Lower lobe of right lung (tissue), 2 donors: ENCODE data around the gene NTN3. TPM values are rescaled to one million over a fixed set of nuclear protein-coding genes. Genes with fewer than 3 reads are reported as not detected.

Experiments
- ATAC-seq, 2 donors: fragments of 200-7000 bp; cut with Tn5 transposase; one replicate each; pipeline ENCODE4 v1.9.1; 2020 to 2022; ENCODE audit warnings: mild to moderate bottlenecking in 2 of 2, moderate library complexity in 2 of 2
- DNase-seq: peaks from one replicate; pipeline ENCODE4 v3.0.0-alpha.2; 2020
- H3K27ac ChIP-seq: fragments of 200-600 bp; one replicate; pipeline ENCODE4 v1.8.0; 2022
- H3K27me3 ChIP-seq: fragments of 200-600 bp; one replicate; pipeline ENCODE4 v1.8.0; 2022; ENCODE audit warnings: low read depth
- H3K36me3 ChIP-seq: fragments of 200-600 bp; one replicate; pipeline ENCODE4 v1.8.0; 2022; ENCODE audit warnings: mild to moderate bottlenecking
- H3K4me1 ChIP-seq: fragments of 200-600 bp; one replicate; pipeline ENCODE4 v1.8.0; 2022
- H3K4me3 ChIP-seq: fragments of 200-600 bp; one replicate; pipeline ENCODE4 v1.8.0; 2022; ENCODE audit warnings: mild to moderate bottlenecking
- H3K9me3 ChIP-seq: fragments of 200-600 bp; one replicate; pipeline ENCODE4 v1.8.0; 2022
- intact Hi-C: fragments of 100-400 bp; cut with DNase I; formaldehyde crosslinking; loops from one replicate; pipeline ENCODE4 v1.11.0; 2022
- total RNA-seq: library from RNA; stranded (reverse); fragmentation: NEBNext Ultra II Directional; extraction: Animal tissue kit (Norgen Biotek cat#: 25700); gene quantifications from one replicate; pipeline ENCODE4 v1.2.1, GENCODE V29; 2021
- TF ChIP-seq, protein P1 (sequence below): fragments of 200-600 bp; IDR thresholded peaks from one replicate; pipeline ENCODE4 v1.8.0; 2022; ENCODE audit warnings: antibody characterized with exemption, mild to moderate bottlenecking
- donor health status: DM: no; HTN: yes; CAD: no; lungs with severe emphysema.

NTN3 gene
- total RNA-seq, 1 donor from 2014 or later = 0.24 TPM

- ATAC-seq = peak in 1 of 2 donors; percentile 1
- peaks cover 10% of the 10 kb centered on the region for H3K36me3 ChIP-seq
- H3K9me3 ChIP-seq = no peaks in the 10 kb centered on the region
- H3K4me1 ChIP-seq = peaks cover 71% of the 10 kb centered on the region
- intact Hi-C loops = no loop called here
- peak overlapping the region; percentile 98 for H3K27ac ChIP-seq
- no peaks in the 10 kb centered on the region for H3K27me3 ChIP-seq
- TF ChIP-seq, protein P1, sequence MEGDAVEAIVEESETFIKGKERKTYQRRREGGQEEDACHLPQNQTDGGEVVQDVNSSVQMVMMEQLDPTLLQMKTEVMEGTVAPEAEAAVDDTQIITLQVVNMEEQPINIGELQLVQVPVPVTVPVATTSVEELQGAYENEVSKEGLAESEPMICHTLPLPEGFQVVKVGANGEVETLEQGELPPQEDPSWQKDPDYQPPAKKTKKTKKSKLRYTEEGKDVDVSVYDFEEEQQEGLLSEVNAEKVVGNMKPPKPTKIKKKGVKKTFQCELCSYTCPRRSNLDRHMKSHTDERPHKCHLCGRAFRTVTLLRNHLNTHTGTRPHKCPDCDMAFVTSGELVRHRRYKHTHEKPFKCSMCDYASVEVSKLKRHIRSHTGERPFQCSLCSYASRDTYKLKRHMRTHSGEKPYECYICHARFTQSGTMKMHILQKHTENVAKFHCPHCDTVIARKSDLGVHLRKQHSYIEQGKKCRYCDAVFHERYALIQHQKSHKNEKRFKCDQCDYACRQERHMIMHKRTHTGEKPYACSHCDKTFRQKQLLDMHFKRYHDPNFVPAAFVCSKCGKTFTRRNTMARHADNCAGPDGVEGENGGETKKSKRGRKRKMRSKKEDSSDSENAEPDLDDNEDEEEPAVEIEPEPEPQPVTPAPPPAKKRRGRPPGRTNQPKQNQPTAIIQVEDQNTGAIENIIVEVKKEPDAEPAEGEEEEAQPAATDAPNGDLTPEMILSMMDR = no peak
- DNase-seq = no peak
- peak overlapping the region; percentile 85 for H3K4me3 ChIP-seq
These were observed 44.2 kb downstream of the NTN3 start for GRCh38 chr16:2515180-2515851.

- peak overlapping the region; percentile 85 for H3K4me3 ChIP-seq
- peaks cover 16% of the 10 kb centered on the region for H3K36me3 ChIP-seq
- intact Hi-C loops = no loop called here
- ATAC-seq (no peak), DNase-seq (peak; percentile 71)
- H3K4me1 ChIP-seq = peaks cover 75% of the 10 kb centered on the region
- TF ChIP-seq, protein P1 = no peak
- peak overlapping the region; percentile 98 for H3K27ac ChIP-seq
- H3K9me3 ChIP-seq = no peaks in the 10 kb centered on the region
- H3K27me3 ChIP-seq = no peaks in the 10 kb centered on the region
These were observed 45.5 kb downstream of the NTN3 start for GRCh38 chr16:2516391-2517240.

- peaks cover 26% of the 10 kb centered on the region for H3K36me3 ChIP-seq
- DNase-seq (no peak), ATAC-seq (no peak)
- TF ChIP-seq, protein P1 = no peak
- H3K4me3 ChIP-seq = peak overlapping the region; percentile 17
- peaks cover 62% of the 10 kb centered on the region for H3K4me1 ChIP-seq
- peak overlapping the region; percentile 81 for H3K27ac ChIP-seq
- intact Hi-C loops = no loop called here
- H3K27me3 ChIP-seq = no peaks in the 10 kb centered on the region
- no peaks in the 10 kb centered on the region for H3K9me3 ChIP-seq
These were observed 47.0 kb downstream of the NTN3 start for GRCh38 chr16:2517954-2518605.

- H3K4me1 ChIP-seq = peaks cover 59% of the 10 kb centered on the region
- H3K4me3 ChIP-seq = peak overlapping the region; percentile 76
- peaks cover 36% of the 10 kb centered on the region for H3K36me3 ChIP-seq
- DNase-seq (peak; percentile 57), ATAC-seq (no peak)
- no peaks in the 10 kb centered on the region for H3K27me3 ChIP-seq
- peak overlapping the region; percentile 81 for H3K27ac ChIP-seq
- intact Hi-C loops = no loop called here
- TF ChIP-seq, protein P1 = no peak
- no peaks in the 10 kb centered on the region for H3K9me3 ChIP-seq
These were observed 48.0 kb downstream of the NTN3 start for GRCh38 chr16:2518823-2519710.

DNA sequence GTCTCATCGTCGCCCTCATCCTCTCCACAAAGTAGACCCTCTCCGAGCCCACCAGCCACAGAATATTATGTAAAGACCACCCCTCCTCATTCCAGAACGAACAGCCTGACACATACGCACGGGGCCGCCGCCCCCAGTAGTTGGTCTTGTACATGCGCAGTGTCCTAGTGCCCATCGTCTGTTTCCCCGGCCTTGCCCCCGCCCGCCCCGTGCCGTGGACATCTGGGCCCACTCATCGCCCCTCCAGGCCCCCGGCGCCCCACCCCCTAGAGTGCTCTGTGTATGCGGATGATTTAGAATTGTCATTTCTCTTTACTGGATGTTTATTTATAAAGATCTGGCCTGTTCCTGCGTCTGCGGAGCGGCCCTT lies 48.6 kb downstream of the NTN3 start:
- Histone ChIP-seq H3K27me3 (no peaks in the 10 kb centered on the region), H3K27ac (peak overlapping the region; percentile 81), H3K36me3 (peaks cover 43% of the 10 kb centered on the region), H3K4me1 (peaks cover 59% of the 10 kb centered on the region), H3K4me3 (peak overlapping the region; percentile 76), H3K9me3 (no peaks in the 10 kb centered on the region)
- TF ChIP-seq, protein P1 = no peak
- intact Hi-C loops = no loop called here
- no peak for ATAC-seq
- no peak for DNase-seq
